GM12865 (cell line): ENCODE results near the gene SCAMP4.
A peak's percentile ranks its signal among the peaks of the same experiment; 100 is the strongest.
"Not testable (repeated sequence)": the region's sequence is repeated elsewhere in the genome, so short reads cannot be mapped to it uniquely, and the experiment has no call there.

Source experiments
- DNase-seq: peaks from one replicate; pipeline ENCODE4 v3.0.0; 2010; ENCODE audit warnings: low read depth
- H3K4me3 ChIP-seq: 2 replicates; pipeline ENCODE4 v1.5.1; 2011; ENCODE audit warnings: mild to moderate bottlenecking, low read depth, low read length, control low read depth
- CTCF ChIP-seq: IDR thresholded peaks from 2 replicates; pipeline ENCODE4 v1.5.1; 2011; ENCODE audit warnings: low read length, control low read depth, low read depth, inconsistent platforms; ENCODE audit not compliant: insufficient read depth; ENCODE audit errors: missing control alignments

The SCAMP4 gene

GRCh38 chr19:1882786-1883692, 22.2 kb upstream of the SCAMP4 start:
- no peak for DNase-seq
- no peak for TF ChIP-seq CTCF
- H3K4me3 ChIP-seq = peak overlapping the region; percentile 99

GRCh38 chr19:1883784-1884183, 21.4 kb upstream of the SCAMP4 start:
- peak overlapping the region; percentile 99 for H3K4me3 ChIP-seq
- DNase-seq = no peak
- no peak for TF ChIP-seq CTCF

GRCh38 chr19:1884291-1884718, 20.9 kb upstream of the SCAMP4 start:
- no peak for TF ChIP-seq CTCF

GRCh38 chr19:1884719-1885334, 20.4 kb upstream of the SCAMP4 start:
- no peak for TF ChIP-seq CTCF
- no peak for DNase-seq

More at GRCh38 chr19:1884291-1884718, 20.9 kb upstream of the SCAMP4 start:
- no peak for DNase-seq
- H3K4me3 ChIP-seq = peak overlapping the region; percentile 99

GRCh38 chr19:1885398-1886119, 19.6 kb upstream of the SCAMP4 start, which contains the start of gene ABHD17A:
TSS of gene ABHD17A (minus strand) at chr19:1885496. CDS start at chr19:1881566, 3,930 bp downstream.
- peak; percentile 96 for DNase-seq
- H3K4me3 ChIP-seq = peak within 1 kb of the TSS; percentile 99

More at GRCh38 chr19:1884719-1885334, 20.4 kb upstream of the SCAMP4 start:
- peak overlapping the region; percentile 99 for H3K4me3 ChIP-seq

GRCh38 chr19:1886360-1886759, 18.8 kb upstream of the SCAMP4 start:
- DNase-seq, H3K4me3 ChIP-seq: not testable (repeated sequence)

- TF ChIP-seq CTCF = no peak
- H3K4me3 ChIP-seq = no peak overlapping the region
- DNase-seq = no peak
Measured at GRCh38 chr19:1888385-1888784, 16.8 kb upstream of the SCAMP4 start.
